Caki2 (cell line): ENCODE measurements around the gene CBX2. TPM values are rescaled to one million over a fixed set of nuclear protein-coding genes. Genes with fewer than 3 reads are reported as not detected.
A peak's percentile ranks its signal among the peaks of the same experiment; 100 is the strongest.

Experiments
- DNase-seq: peaks from one replicate; pipeline ENCODE4 v3.0.0-alpha.2; 2015; ENCODE audit warnings: low read depth
- in situ Hi-C: cut with HindIII; loops from 2 replicates; pipeline ENCODE4 v1.10.0; 2016; ENCODE audit warnings: low sequenced_read_pairs, low pct_unique_long_range_greater_than_20kb, mixed read lengths
- total RNA-seq: library from RNA; depleted of rRNA; stranded (reverse); fragments of >200 nt; shearing (Covaris generic); gene quantifications from 2 replicates; pipeline ENCODE4 v1.2.3, GENCODE V29; 2014; ENCODE audit warnings: low replicate concordance; rRNA removed

Gene CBX2
- total RNA-seq, 1 experiment from 2014 or later = 14.7 TPM

GRCh38 chr17:79830763-79831264 is 52.9 kb downstream of the CBX2 start:
- DNase-seq = no peak
- in situ Hi-C loops = no loop called here

DNA sequence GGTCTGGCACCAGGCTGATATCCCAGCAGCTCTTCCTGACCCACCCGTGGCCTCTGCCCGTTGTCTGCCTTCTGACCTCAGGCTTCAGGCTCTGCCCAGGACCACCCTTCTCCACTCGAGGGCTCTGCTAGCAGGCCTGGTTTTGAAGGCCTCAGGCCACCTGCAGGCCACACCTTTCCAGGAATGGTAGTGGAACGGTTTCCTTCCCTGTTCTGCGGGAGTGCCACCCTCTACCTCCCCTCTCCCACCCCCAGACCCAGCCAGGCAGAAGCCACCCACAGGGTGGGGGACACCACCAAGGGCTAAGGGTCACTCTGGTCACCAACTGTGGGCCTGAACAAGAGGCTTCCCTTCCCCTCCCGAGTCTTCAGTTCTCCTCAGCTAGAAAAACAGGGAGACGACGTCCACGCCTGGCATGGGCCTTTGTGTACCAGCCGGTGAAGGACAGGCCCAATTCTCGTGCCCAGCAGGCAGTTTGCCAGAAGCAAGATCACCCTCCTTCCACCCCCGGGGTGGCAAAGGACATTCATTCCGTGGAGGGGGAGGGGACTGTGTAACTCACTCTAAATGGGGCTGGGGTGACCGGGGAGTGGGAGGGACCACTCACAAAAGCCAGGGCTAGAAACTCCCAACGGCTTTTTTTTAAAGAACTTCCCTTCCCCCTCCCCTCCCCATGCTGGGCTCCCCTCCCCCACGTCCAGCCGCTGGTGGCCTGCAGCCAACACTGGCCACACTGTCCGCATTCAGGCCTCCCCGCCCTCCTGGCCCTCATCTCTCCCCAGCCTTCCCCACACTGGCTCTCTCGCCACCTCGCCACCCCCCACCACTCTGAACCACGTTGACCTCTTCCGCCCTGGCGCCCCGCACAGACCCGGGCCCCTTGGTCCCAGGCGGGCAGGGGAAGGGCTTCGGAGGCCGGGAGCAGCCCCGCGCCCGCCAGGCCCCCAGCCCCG is 53.6 kb downstream of the CBX2 start:
- in situ Hi-C loops = no loop called here
- no peak for DNase-seq

DNA sequence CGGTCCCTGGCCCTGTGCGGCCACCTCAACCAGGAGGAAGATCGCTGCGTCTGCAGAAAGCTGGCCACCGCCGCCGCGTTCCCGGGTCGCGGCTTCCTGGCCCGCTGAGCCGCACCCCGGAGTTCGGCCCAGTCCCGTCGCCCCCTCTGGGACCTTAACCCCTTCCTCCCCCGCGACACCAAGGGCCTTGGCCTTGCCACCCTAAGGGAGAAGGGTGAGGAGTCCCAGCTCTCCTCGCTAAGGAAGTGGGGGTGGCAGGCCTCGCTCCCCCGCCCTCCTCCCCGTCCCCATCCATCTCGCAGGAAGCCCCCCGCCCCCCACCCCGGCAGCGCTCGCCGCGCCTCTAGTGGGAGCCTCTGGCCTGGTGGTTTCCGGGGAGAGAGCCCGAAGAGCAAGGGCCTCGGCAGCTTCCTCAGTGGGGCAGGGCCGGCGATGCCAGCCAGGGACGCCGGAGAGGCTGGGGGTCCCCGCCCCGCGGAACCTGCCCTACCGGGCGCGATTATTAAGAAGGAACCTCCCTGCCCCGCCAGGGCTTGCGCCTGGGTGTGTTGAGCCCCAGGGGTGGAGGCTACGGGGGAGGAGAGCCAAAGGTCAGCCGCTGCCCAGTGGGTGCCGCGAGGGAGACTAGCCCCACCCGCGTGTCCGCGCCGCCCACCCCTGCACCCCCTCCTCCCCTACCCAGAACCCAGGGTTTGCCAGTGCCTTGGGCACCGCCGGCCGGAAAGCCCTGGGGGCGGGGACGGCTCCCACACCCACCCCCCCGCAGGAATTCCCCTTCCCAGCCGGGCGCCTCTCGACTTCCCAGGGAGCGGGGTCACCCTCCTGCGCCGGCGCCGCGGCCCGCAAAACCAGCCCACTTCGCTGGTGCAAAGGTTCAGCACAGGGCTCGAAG is 54.5 kb downstream of the CBX2 start:
- in situ Hi-C loops = no loop called here
- DNase-seq = no peak

- in situ Hi-C loops = no loop called here
- no peak for DNase-seq
Measured at GRCh38 chr17:79833110-79833450, 55.1 kb downstream of the CBX2 start.

GRCh38 chr17:79833744-79834564 is 56.0 kb downstream of the CBX2 start:
- in situ Hi-C loops = no loop called here

DNA sequence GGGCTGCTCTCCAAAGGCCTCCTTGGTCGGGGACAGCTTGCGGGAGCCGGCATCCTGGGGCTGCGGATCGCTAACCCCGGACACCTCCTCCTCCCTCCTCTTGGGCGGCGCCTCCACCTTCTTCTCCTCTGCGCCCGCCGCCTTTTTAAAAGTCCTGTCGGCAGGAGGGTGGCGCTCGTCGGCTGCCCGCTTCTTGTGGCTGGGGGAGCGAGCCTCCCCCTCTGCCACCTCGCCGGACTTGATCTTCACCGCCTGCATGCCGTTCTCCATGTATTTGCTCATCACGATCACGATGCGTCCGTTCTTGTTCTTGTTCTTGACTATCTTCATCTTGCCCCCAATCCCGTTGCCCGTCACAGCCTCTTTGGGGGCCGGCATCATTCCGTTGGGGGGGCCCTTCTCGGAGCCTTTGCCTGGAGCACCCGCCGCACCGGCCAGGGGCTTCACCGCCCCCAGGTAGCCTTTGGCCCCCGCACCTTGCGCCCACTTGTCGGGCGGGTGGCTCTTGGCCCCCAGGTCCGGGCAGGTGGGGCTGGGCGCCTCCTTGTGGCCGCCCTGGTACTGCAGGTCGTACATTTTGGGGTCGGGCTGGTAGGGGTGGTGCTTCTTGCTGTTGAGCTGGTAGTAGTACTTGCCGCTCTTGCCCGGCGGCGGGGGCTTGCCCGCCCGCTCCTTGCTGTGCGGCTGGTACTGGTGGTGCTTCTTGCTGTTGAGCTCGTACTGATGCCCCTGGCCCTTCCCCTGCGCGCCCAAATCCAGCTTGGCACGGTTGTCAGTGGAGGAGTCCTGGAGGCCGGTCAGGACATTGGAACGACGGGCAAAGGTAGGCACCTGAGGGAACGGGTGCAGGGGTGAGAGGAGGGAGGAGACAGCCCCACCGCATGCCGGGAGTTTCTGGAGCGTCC is 56.9 kb downstream of the CBX2 start:
- in situ Hi-C loops = no loop called here

More at GRCh38 chr17:79833744-79834564, 56.0 kb downstream of the CBX2 start:
- DNase-seq = no peak

GRCh38 chr17:79835470-79835899 is 57.5 kb downstream of the CBX2 start:
- in situ Hi-C loops = no loop called here
- DNase-seq = no peak

More for the DNA sequence above, 56.9 kb downstream of the CBX2 start:
- no peak for DNase-seq

GRCh38 chr17:79835953-79836509 is 58.1 kb downstream of the CBX2 start:
- DNase-seq = no peak
- in situ Hi-C loops = no loop called here

DNA sequence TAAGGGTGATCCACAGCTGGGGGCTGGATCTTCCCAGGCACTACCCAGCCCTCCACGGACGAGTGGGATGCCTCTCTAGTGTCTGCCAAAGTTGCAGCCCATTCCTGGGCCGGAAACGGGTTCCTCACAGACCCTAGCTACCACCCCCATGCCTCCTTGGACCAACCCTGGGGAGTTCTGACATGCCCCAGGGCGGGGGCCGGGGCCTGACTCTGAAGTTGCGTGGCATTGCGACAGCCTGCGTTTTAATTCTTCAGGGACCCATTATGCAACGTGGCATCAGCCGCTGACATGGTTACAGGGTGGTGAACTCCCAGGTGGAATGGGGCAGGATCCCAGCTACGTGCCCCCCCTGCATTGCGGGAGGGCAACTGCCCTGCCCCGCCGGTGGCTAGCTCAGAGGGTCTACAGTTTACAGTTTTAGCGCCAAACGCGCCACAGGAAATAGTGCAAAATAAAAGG is 58.6 kb downstream of the CBX2 start:
- in situ Hi-C loops = no loop called here

DNA sequence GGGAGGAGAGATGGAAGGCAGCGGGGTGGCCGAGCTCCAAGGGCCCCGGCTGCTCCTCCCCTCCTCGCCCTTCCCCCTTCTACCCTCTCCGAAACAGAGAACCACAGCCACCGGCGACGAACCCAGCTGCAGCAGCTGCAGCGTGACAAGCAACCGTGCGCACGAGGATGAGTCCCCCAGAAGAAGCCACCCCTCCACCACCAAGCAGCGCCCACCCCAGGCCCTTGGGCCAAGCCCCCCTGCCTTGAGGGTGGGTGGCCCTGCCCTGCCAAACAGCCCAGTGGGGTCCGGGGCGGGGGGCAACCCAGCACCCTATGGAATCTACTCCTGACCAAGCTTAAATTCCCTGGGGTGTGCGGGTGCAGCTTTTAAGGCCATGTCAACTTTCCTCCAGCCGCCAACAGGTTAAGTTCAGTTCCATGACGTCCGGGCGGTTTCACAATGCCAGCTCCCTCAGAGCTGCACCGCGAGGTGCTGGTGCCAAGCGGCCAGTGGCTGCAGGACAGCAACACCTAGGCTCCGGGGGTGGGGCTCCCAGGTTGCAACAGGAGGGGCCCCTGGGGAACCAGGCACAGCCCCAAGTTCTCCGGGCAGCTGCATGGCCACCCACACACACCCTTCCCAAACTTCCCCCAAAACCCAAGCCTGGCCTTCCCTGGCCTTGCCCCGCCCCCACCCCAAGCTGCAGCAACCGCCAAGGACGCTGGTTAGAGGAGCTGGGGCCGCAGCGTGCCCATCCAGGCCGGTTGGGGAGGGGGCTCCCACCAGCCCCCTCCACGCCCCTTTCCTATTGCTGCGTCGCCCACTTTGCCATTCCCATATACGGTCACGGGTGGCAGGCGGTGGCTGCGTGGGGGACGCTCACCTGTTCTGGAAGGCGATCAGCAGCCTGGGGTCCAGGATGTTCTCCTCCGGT is 59.3 kb downstream of the CBX2 start:
- in situ Hi-C loops = no loop called here
- peak; percentile 61 for DNase-seq

More for the DNA sequence above, 58.6 kb downstream of the CBX2 start:
- no peak for DNase-seq

Other genes starting within 250 kb of the CBX2 start
- gene RBFOX3, start 167.1 kb upstream of the CBX2 start, total RNA-seq = 1.1 TPM in 1 of 2 replicates, not detected in the other
- gene ENPP7, start 47.2 kb upstream of the CBX2 start, total RNA-seq = not detected in 2 replicates
- gene CBX8, start 18.9 kb downstream of the CBX2 start, total RNA-seq = 19.8 and 22.8 TPM in 2 replicates
- 15.0 and 21.6 TPM in 2 replicates for gene CBX4, start 61.3 kb downstream of the CBX2 start, total RNA-seq